ENCODE measurements around the gene SUSD4. TPM values are rescaled to one million over a fixed set of nuclear protein-coding genes. Genes with fewer than 3 reads are reported as not detected.

Gene SUSD4
- polyA plus RNA-seq, 1 of the 3 experiments (the other 2 are of a cell fraction) = 0.31 TPM

DNA sequence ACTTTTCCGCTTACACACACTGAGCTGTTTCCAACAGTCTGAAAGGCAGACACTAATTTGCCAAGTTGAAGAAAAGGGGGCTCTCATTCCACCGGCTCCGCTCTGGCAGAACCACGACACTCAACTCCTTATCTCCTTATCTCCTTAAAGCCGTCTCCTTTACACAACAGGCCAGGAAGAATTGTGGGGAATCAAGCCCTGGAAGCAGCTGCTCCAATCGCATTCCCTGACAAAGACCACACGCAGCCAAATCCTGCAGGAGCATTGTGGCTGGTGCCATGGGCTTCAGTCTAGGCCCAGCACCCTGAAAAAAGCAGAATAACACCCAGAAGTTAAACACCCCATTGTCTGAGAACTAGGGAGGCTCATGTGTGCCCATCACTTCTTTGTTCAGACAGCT, 24.1 kb downstream of the SUSD4 start (continued):
- no peak for TF ChIP-seq GATA2 (CRISPR knock-in tag; IDR thresholded peaks at IDR 0.05)
- TF ChIP-seq YY1 (IDR thresholded peaks at IDR 0.05; ENCODE audit: low read depth) = no peak
- TF ChIP-seq ELF1 (IDR thresholded peaks at IDR 0.05) = no peak
- TF ChIP-seq, protein P1, sequence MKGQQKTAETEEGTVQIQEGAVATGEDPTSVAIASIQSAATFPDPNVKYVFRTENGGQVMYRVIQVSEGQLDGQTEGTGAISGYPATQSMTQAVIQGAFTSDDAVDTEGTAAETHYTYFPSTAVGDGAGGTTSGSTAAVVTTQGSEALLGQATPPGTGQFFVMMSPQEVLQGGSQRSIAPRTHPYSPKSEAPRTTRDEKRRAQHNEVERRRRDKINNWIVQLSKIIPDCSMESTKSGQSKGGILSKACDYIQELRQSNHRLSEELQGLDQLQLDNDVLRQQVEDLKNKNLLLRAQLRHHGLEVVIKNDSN (IDR thresholded peaks at IDR 0.05; ENCODE audit: borderline replicate concordance, low read depth) = no peak
- no peak for TF ChIP-seq RXRA (IDR thresholded peaks at IDR 0.05; ENCODE audit: borderline replicate concordance, low read depth)
- TF ChIP-seq RAD21 (IDR thresholded peaks at IDR 0.05; ENCODE audit: low read length) = no peak

DNA sequence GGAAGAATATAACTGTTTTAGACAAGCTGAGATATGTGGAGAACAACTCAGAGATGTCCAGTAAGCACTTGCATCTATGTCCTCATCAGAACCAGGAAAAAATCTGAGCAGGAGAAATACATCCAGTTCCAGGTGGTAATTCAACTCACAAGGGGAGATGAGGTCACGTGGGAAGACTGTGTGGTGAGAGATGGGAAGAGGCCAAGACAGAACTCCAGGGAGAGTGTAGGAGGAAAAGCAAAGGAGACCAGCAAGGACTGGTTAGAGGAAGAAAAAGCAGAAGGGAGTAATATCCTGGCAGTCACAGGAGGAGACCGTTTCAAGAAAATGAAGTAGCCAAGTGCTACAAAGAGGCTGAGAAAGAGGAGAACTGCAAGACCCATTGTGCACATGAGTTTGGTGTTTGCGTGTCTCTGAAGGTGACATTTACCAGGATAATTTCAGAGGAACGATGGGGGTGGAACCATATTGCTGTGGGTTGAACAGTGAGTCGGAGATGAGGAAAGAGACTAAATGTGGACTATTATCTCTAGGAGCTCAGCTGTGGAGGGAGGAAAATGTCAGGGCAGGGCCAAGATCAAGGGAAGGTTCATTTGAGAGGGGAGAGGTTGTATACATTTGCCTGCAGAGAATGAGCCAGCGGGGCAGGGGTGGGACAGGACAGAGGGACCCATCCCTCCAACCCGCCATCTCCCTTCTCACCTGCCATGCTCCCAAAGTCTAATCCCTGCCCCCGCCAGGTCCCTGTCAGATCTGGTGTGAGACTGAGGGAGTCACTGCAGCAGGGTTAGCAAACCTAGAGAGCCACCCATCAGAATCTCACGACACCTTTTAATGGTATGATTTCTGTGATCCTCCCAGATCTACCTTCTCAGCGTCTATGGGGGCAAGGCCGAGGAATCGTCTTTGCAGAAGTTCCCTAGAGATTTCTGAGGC, 24.9 kb downstream of the SUSD4 start:
- Histone ChIP-seq H3K4me1 (ENCODE audit: control insufficient read depth in 1 of 2, insufficient read depth in 2 of 2, low read depth in 1 of 2, low read length in 1 of 2) (peaks cover 0 to 2% of the 10 kb centered on the region in 2 experiments; a peak in 1 of 4 replicates), H3K79me2 (ENCODE audit: insufficient read depth) (no peaks in the 10 kb centered on the region), H3K27ac (ENCODE audit: low read depth in 2 of 2, low read length in 1 of 2) (no peak overlapping the region), H3K27me3 (ENCODE audit: insufficient read depth) (peaks cover 4% of the 10 kb centered on the region; the same call in 1 of the 2 replicates), H3F3A (replicated peaks; ENCODE audit: insufficient read depth) (no peaks in the 10 kb centered on the region), H3K36me3 (replicated peaks in 1 of 2; ENCODE audit: control insufficient read depth in 1 of 2, insufficient read depth in 2 of 2, low read length in 1 of 2) (no peaks in the 10 kb centered on the region), H3K9ac (no peak overlapping the region), H3K9me3 (no peaks in the 10 kb centered on the region), H4K20me1 (ENCODE audit: insufficient read depth) (no peaks in the 10 kb centered on the region), H3K9me2 (no peaks in the 10 kb centered on the region), H2AFZ (ENCODE audit: low read depth) (no peak overlapping the region), H3K4me3 (ENCODE audit: low read depth in 2 of 2, low read length in 1 of 2) (no peak overlapping the region), H3K4me2 (no peak overlapping the region)
- ChIA-PET POLR2A (no interaction called here), CTCF (no interaction called here)
- 58% methylated on average over 12 of the region's 12 CpGs for WGBS (ENCODE audit: low lambda C conversion rate)
- TF ChIP-seq, protein P2, sequence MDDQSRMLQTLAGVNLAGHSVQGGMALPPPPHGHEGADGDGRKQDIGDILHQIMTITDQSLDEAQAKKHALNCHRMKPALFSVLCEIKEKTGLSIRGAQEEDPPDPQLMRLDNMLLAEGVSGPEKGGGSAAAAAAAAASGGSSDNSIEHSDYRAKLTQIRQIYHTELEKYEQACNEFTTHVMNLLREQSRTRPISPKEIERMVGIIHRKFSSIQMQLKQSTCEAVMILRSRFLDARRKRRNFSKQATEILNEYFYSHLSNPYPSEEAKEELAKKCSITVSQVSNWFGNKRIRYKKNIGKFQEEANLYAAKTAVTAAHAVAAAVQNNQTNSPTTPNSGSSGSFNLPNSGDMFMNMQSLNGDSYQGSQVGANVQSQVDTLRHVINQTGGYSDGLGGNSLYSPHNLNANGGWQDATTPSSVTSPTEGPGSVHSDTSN (IDR thresholded peaks at IDR 0.05) = no peak
- no peak for TF ChIP-seq RAD21 (IDR thresholded peaks at IDR 0.05; ENCODE audit: low read length)
- TF ChIP-seq, protein P1 (IDR thresholded peaks at IDR 0.05; ENCODE audit: borderline replicate concordance, low read depth) = no peak
- no peak for TF ChIP-seq TAF1 (IDR thresholded peaks at IDR 0.05; ENCODE audit: borderline replicate concordance, low read depth, low read length)
- no peak for TF ChIP-seq NRF1 (IDR thresholded peaks at IDR 0.05; ENCODE audit: low read depth, low read length)
- no peak for TF ChIP-seq FOXJ3 (CRISPR knock-in tag; IDR thresholded peaks at IDR 0.05)
- TF ChIP-seq, protein P3, sequence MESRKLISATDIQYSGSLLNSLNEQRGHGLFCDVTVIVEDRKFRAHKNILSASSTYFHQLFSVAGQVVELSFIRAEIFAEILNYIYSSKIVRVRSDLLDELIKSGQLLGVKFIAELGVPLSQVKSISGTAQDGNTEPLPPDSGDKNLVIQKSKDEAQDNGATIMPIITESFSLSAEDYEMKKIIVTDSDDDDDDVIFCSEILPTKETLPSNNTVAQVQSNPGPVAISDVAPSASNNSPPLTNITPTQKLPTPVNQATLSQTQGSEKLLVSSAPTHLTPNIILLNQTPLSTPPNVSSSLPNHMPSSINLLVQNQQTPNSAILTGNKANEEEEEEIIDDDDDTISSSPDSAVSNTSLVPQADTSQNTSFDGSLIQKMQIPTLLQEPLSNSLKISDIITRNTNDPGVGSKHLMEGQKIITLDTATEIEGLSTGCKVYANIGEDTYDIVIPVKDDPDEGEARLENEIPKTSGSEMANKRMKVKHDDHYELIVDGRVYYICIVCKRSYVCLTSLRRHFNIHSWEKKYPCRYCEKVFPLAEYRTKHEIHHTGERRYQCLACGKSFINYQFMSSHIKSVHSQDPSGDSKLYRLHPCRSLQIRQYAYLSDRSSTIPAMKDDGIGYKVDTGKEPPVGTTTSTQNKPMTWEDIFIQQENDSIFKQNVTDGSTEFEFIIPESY (IDR thresholded peaks at IDR 0.05; ENCODE audit: borderline replicate concordance, low read depth) = no peak
- no peak for TF ChIP-seq TEAD4 (IDR thresholded peaks at IDR 0.05; ENCODE audit: borderline replicate concordance, insufficient read depth)
- no peak for TF ChIP-seq RCOR1 (IDR thresholded peaks at IDR 0.05; ENCODE audit: low read length)
- no peak for TF ChIP-seq YY1 (IDR thresholded peaks at IDR 0.05; ENCODE audit: low read depth)
- TF ChIP-seq SMC3 (IDR thresholded peaks at IDR 0.05; ENCODE audit: low read depth, low read length) = no peak
- no peak for TF ChIP-seq SIN3A (IDR thresholded peaks at IDR 0.05; ENCODE audit: borderline replicate concordance, low read depth, low read length)
- TF ChIP-seq NFIC (IDR thresholded peaks at IDR 0.05; ENCODE audit: borderline replicate concordance) = no peak
- TF ChIP-seq, protein P4, sequence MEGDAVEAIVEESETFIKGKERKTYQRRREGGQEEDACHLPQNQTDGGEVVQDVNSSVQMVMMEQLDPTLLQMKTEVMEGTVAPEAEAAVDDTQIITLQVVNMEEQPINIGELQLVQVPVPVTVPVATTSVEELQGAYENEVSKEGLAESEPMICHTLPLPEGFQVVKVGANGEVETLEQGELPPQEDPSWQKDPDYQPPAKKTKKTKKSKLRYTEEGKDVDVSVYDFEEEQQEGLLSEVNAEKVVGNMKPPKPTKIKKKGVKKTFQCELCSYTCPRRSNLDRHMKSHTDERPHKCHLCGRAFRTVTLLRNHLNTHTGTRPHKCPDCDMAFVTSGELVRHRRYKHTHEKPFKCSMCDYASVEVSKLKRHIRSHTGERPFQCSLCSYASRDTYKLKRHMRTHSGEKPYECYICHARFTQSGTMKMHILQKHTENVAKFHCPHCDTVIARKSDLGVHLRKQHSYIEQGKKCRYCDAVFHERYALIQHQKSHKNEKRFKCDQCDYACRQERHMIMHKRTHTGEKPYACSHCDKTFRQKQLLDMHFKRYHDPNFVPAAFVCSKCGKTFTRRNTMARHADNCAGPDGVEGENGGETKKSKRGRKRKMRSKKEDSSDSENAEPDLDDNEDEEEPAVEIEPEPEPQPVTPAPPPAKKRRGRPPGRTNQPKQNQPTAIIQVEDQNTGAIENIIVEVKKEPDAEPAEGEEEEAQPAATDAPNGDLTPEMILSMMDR (IDR thresholded peaks at IDR 0.05) = no peak
- no peak for DNase-seq

Data from SK-N-SH (cell line).